Prostate gland (tissue), 2 donors: Measurements from ENCODE around the gene SLC17A2.

ENCODE experiments used
- CTCF ChIP-seq, 4 experiments: fragments of 200-600 bp in 2 of 4; fragments of 450-650 bp in 2 of 4; sonication (generic) in 2 of 4; IDR thresholded peaks; 1 replicate in 3 of 4; 2 replicates in 1 of 4; pipeline ENCODE4 v1.5.1; 2016 to 2019; ENCODE audit warnings: antibody characterized with exemption in 4 of 4, mild to moderate bottlenecking in 2 of 4, moderate library complexity in 2 of 4
- POLR2A ChIP-seq: fragments of 450-650 bp; IDR thresholded peaks from one replicate; pipeline ENCODE4 v1.6.1; 2016; ENCODE audit warnings: antibody characterized with exemption, mild to moderate bottlenecking

GRCh38 chr6:25973923-25974555 is 43.5 kb upstream of the SLC17A2 start:
- no peak for TF ChIP-seq CTCF (IDR thresholded peaks at IDR 0.05)
- TF ChIP-seq POLR2A = no peak
